Inferior parietal cortex (tissue), 1 donor: ENCODE data around the gene EFHD2.
"Not testable (repeated sequence)": the region's sequence is repeated elsewhere in the genome, so short reads cannot be mapped to it uniquely, and the experiment has no call there.

Experiments used
- DNase-seq: peaks from one replicate; pipeline ENCODE4 v3.0.0-alpha.2; 2016; ENCODE audit errors: extremely low spot score

EFHD2 gene

GRCh38 chr1:15452866-15453571, 43.3 kb downstream of the EFHD2 start:
- no peak for DNase-seq

GRCh38 chr1:15453734-15454133, 44.0 kb downstream of the EFHD2 start:
- no peak for DNase-seq

- DNase-seq: no peak
Measured at GRCh38 chr1:15454256-15454655, 44.6 kb downstream of the EFHD2 start.

- DNase-seq: no peak
Measured at GRCh38 chr1:15455522-15455921, 45.8 kb downstream of the EFHD2 start.

- no peak for DNase-seq
Measured at GRCh38 chr1:15456313-15456954, 46.7 kb downstream of the EFHD2 start, which contains the start of gene CELA2A. Gene CELA2A (plus strand): TSS chr1:15456732. CDS start chr1:15456754, 22 bp downstream.

- no peak for DNase-seq
Measured at GRCh38 chr1:15457585-15457984, 47.9 kb downstream of the EFHD2 start.

GRCh38 chr1:15458388-15458787, 48.7 kb downstream of the EFHD2 start:
- DNase-seq: not testable (repeated sequence)

- no peak for DNase-seq
Measured at GRCh38 chr1:15459771-15460707, 50.4 kb downstream of the EFHD2 start.

- no peak for DNase-seq
Measured at GRCh38 chr1:15460708-15461095, 51.0 kb downstream of the EFHD2 start.

- not testable (repeated sequence) for DNase-seq
Measured at GRCh38 chr1:15463064-15463800, 53.5 kb downstream of the EFHD2 start.

GRCh38 chr1:15463926-15464322, 54.2 kb downstream of the EFHD2 start:
- DNase-seq: not testable (repeated sequence)

- DNase-seq: no peak
Measured at GRCh38 chr1:15465674-15466073, 56.0 kb downstream of the EFHD2 start.

- not testable (repeated sequence) for DNase-seq
Measured at GRCh38 chr1:15466955-15467625, 57.4 kb downstream of the EFHD2 start.

GRCh38 chr1:15468145-15468544, 58.5 kb downstream of the EFHD2 start:
- no peak for DNase-seq

GRCh38 chr1:15469361-15469760, 59.7 kb downstream of the EFHD2 start:
- DNase-seq: no peak

- not testable (repeated sequence) for DNase-seq
Measured at GRCh38 chr1:15469821-15470448, 60.2 kb downstream of the EFHD2 start.

GRCh38 chr1:15471067-15471466, 61.4 kb downstream of the EFHD2 start:
- DNase-seq: not testable (repeated sequence)

GRCh38 chr1:15471723-15472122, 62.0 kb downstream of the EFHD2 start:
- DNase-seq: not testable (repeated sequence)

- DNase-seq: no peak
Measured at GRCh38 chr1:15472587-15472986, 62.9 kb downstream of the EFHD2 start.

- no peak for DNase-seq
Measured at GRCh38 chr1:15475752-15476314, 66.1 kb downstream of the EFHD2 start, which contains the start of gene CELA2B. Gene CELA2B (plus strand): TSS chr1:15476104. CDS start chr1:15476126, 22 bp downstream.
